ENCODE measurements around the gene B4GALT1. TPM values are rescaled to one million over a fixed set of nuclear protein-coding genes. Genes with fewer than 3 reads are reported as not detected.

The B4GALT1 gene
- total RNA-seq, 1 donor: 41.0 TPM

- TF ChIP-seq, protein P1, sequence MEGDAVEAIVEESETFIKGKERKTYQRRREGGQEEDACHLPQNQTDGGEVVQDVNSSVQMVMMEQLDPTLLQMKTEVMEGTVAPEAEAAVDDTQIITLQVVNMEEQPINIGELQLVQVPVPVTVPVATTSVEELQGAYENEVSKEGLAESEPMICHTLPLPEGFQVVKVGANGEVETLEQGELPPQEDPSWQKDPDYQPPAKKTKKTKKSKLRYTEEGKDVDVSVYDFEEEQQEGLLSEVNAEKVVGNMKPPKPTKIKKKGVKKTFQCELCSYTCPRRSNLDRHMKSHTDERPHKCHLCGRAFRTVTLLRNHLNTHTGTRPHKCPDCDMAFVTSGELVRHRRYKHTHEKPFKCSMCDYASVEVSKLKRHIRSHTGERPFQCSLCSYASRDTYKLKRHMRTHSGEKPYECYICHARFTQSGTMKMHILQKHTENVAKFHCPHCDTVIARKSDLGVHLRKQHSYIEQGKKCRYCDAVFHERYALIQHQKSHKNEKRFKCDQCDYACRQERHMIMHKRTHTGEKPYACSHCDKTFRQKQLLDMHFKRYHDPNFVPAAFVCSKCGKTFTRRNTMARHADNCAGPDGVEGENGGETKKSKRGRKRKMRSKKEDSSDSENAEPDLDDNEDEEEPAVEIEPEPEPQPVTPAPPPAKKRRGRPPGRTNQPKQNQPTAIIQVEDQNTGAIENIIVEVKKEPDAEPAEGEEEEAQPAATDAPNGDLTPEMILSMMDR (IDR thresholded peaks at IDR 0.05; ENCODE audit: insufficient read depth, low read length): no peak
- no peak for DNase-seq (ENCODE audit: low read depth)
- peak overlapping the region; percentile 26 for H3K4me3 ChIP-seq (ENCODE audit: low read depth, low read length)
Measured at GRCh38 chr9:33157960-33158842, 8.9 kb downstream of the B4GALT1 start.

DNA sequence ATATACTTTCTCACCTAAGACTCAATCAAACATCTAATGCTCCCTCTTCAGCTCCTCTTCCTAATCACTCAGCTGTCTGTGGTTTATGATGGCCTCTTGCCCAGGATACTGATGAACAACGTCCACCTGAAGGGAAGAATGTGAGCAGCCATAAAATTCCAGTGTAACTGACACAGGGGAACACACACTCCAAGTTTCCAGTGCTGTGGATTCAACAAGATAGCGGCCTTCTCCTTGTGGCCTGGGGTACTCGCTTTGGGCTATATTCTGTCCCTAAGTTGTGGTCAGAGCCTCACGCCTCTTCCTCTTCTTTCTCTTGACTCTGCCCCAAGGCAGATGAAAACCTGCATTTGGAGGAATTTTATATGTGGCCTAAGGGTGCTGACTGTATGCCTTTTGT lies 11.7 kb downstream of the B4GALT1 start:
- no peak overlapping the region for H3K4me3 ChIP-seq (ENCODE audit: low read depth, low read length)
- DNase-seq (ENCODE audit: low read depth): no peak
- TF ChIP-seq, protein P1 (IDR thresholded peaks at IDR 0.05; ENCODE audit: insufficient read depth, low read length): no peak

- H3K4me3 ChIP-seq (ENCODE audit: low read depth, low read length): no peak overlapping the region
- DNase-seq (ENCODE audit: low read depth): no peak
- TF ChIP-seq, protein P1 (IDR thresholded peaks at IDR 0.05; ENCODE audit: insufficient read depth, low read length): no peak
Measured at GRCh38 chr9:33154371-33154770, 12.8 kb downstream of the B4GALT1 start.

- no peak overlapping the region for H3K4me3 ChIP-seq (ENCODE audit: low read depth, low read length)
- DNase-seq (ENCODE audit: low read depth): no peak
- TF ChIP-seq, protein P1 (IDR thresholded peaks at IDR 0.05; ENCODE audit: insufficient read depth, low read length): no peak
Measured at GRCh38 chr9:33153666-33154065, 13.5 kb downstream of the B4GALT1 start.

- no peak overlapping the region for H3K4me3 ChIP-seq (ENCODE audit: low read depth, low read length)
- TF ChIP-seq, protein P1 (IDR thresholded peaks at IDR 0.05; ENCODE audit: insufficient read depth, low read length): no peak
- no peak for DNase-seq (ENCODE audit: low read depth)
Measured at GRCh38 chr9:33153001-33153400, 14.1 kb downstream of the B4GALT1 start.

GRCh38 chr9:33151601-33152000 lies 15.5 kb downstream of the B4GALT1 start:
- no peak for DNase-seq (ENCODE audit: low read depth)
- H3K4me3 ChIP-seq (ENCODE audit: low read depth, low read length): no peak overlapping the region
- TF ChIP-seq, protein P1 (IDR thresholded peaks at IDR 0.05; ENCODE audit: insufficient read depth, low read length): no peak
